Fibroblast of the aortic adventitia (primary cell): ENCODE results near the gene DENND2A. TPM values are rescaled to one million over a fixed set of nuclear protein-coding genes. Genes with fewer than 3 reads are reported as not detected.
"Not testable (repeated sequence)": the region's sequence is repeated elsewhere in the genome, so short reads cannot be mapped to it uniquely, and the experiment has no call there.

ENCODE experiments used
- DNase-seq: peaks from one replicate; pipeline ENCODE4 v3.0.0-alpha.2; 2010; ENCODE audit warnings: low read depth
- H3K4me3 ChIP-seq: 2 replicates; pipeline ENCODE4 v1.5.1; 2011; ENCODE audit warnings: low read depth, mild to moderate bottlenecking, control low read depth, low read length, moderate library complexity
- CTCF ChIP-seq: IDR thresholded peaks from 2 replicates; pipeline ENCODE4 v1.5.1; 2011; ENCODE audit warnings: mild to moderate bottlenecking, low read length, control low read depth, inconsistent platforms; ENCODE audit not compliant: insufficient read depth
- total RNA-seq: library from RNA; depleted of rRNA; stranded (reverse); fragments of >200 nt; gene quantifications from 2 replicates; pipeline ENCODE4 v1.2.3, GENCODE V29; 2012; ENCODE audit warnings: low replicate concordance

DENND2A gene
- total RNA-seq, 1 donor = 17.7 TPM

GRCh38 chr7:140539461-140539860 is 101.2 kb downstream of the DENND2A start:
- H3K4me3 ChIP-seq = no peak overlapping the region
- no peak for DNase-seq
- TF ChIP-seq CTCF = no peak

GRCh38 chr7:140537750-140538482 is 102.7 kb downstream of the DENND2A start:
- TF ChIP-seq CTCF = no peak
- H3K4me3 ChIP-seq = no peak overlapping the region
- no peak for DNase-seq

GRCh38 chr7:140534743-140535142 is 105.9 kb downstream of the DENND2A start:
- DNase-seq = peak; percentile 85
- no peak overlapping the region for H3K4me3 ChIP-seq
- no peak for TF ChIP-seq CTCF

GRCh38 chr7:140533394-140533872 is 107.2 kb downstream of the DENND2A start:
- no peak for TF ChIP-seq CTCF
- H3K4me3 ChIP-seq = no peak overlapping the region
- no peak for DNase-seq

GRCh38 chr7:140529428-140529827 is 111.2 kb downstream of the DENND2A start:
- not testable (repeated sequence) for H3K4me3 ChIP-seq, DNase-seq

GRCh38 chr7:140526787-140527664 is 113.6 kb downstream of the DENND2A start:
- DNase-seq = no peak

More at GRCh38 chr7:140526787-140527664, 113.6 kb downstream of the DENND2A start:
- H3K4me3 ChIP-seq = no peak overlapping the region
- TF ChIP-seq CTCF = no peak
